KOPT-K1 (cell line): Measurements from ENCODE around the gene SGSM1.

Experiments used
- H3K27ac ChIP-seq: fragments of 200-600 bp; sonication (generic); 2 replicates; pipeline ENCODE4 v1.5.1; 2016; ENCODE audit warnings: antibody characterized with exemption, mild to moderate bottlenecking, low read depth, low read length; ENCODE audit not compliant: poor library complexity, severe bottlenecking
- H3K36me3 ChIP-seq: fragments of 200-600 bp; sonication (generic); 2 replicates; pipeline ENCODE4 v1.5.1; 2017; ENCODE audit warnings: antibody characterized with exemption, mild to moderate bottlenecking, low read length, moderate library complexity; ENCODE audit not compliant: insufficient read depth
- H3K9me3 ChIP-seq: fragments of 200-600 bp; sonication (generic); 2 replicates; pipeline ENCODE4 v1.5.1; 2017; ENCODE audit warnings: antibody characterized with exemption, low read length, mild to moderate bottlenecking; ENCODE audit not compliant: insufficient read depth, poor library complexity, severe bottlenecking

The SGSM1 gene

GRCh38 chr22:24845041-24845898 lies 39.3 kb downstream of the SGSM1 start:
- no peaks in the 10 kb centered on the region for H3K9me3 ChIP-seq
- no peak overlapping the region for H3K27ac ChIP-seq
- H3K36me3 ChIP-seq, result no peaks in the 10 kb centered on the region

GRCh38 chr22:24847490-24847889 lies 41.5 kb downstream of the SGSM1 start:
- H3K27ac ChIP-seq, result no peak overlapping the region
- no peaks in the 10 kb centered on the region for H3K9me3 ChIP-seq
- H3K36me3 ChIP-seq, result no peaks in the 10 kb centered on the region

- Histone ChIP-seq H3K36me3 (no peaks in the 10 kb centered on the region), H3K27ac (no peak overlapping the region), H3K9me3 (no peaks in the 10 kb centered on the region)
Observed at GRCh38 chr22:24848559-24849168, 42.7 kb downstream of the SGSM1 start.

- H3K36me3 ChIP-seq, result no peaks in the 10 kb centered on the region
- H3K9me3 ChIP-seq, result no peaks in the 10 kb centered on the region
- H3K27ac ChIP-seq, result no peak overlapping the region
Observed at GRCh38 chr22:24855794-24856193, 49.8 kb downstream of the SGSM1 start.

GRCh38 chr22:24857576-24857975 lies 51.6 kb downstream of the SGSM1 start:
- Histone ChIP-seq H3K27ac (no peak overlapping the region), H3K9me3 (no peaks in the 10 kb centered on the region), H3K36me3 (no peaks in the 10 kb centered on the region)

- Histone ChIP-seq H3K27ac (no peak overlapping the region), H3K9me3 (no peaks in the 10 kb centered on the region)
Observed at GRCh38 chr22:24859587-24859986, 53.6 kb downstream of the SGSM1 start.

GRCh38 chr22:24865508-24865907 lies 59.5 kb downstream of the SGSM1 start:
- Histone ChIP-seq H3K9me3 (no peaks in the 10 kb centered on the region), H3K27ac (no peak overlapping the region), H3K36me3 (no peaks in the 10 kb centered on the region)

More at GRCh38 chr22:24859587-24859986, 53.6 kb downstream of the SGSM1 start:
- no peaks in the 10 kb centered on the region for H3K36me3 ChIP-seq

GRCh38 chr22:24867323-24868022 lies 61.5 kb downstream of the SGSM1 start:
- H3K36me3 ChIP-seq, result no peaks in the 10 kb centered on the region
- H3K27ac ChIP-seq, result no peak overlapping the region
- no peaks in the 10 kb centered on the region for H3K9me3 ChIP-seq

- no peak overlapping the region for H3K27ac ChIP-seq
- H3K9me3 ChIP-seq, result no peaks in the 10 kb centered on the region
- H3K36me3 ChIP-seq, result no peaks in the 10 kb centered on the region
Observed at GRCh38 chr22:24868979-24869378, 63.0 kb downstream of the SGSM1 start.

GRCh38 chr22:24871611-24872205 lies 65.7 kb downstream of the SGSM1 start:
- H3K36me3 ChIP-seq, result no peaks in the 10 kb centered on the region
- no peak overlapping the region for H3K27ac ChIP-seq
- no peaks in the 10 kb centered on the region for H3K9me3 ChIP-seq

- H3K27ac ChIP-seq, result no peak overlapping the region
- no peaks in the 10 kb centered on the region for H3K9me3 ChIP-seq
- H3K36me3 ChIP-seq, result no peaks in the 10 kb centered on the region
Observed at GRCh38 chr22:24873226-24873625, 67.2 kb downstream of the SGSM1 start.

GRCh38 chr22:24875862-24876506 lies 70.0 kb downstream of the SGSM1 start:
- no peaks in the 10 kb centered on the region for H3K36me3 ChIP-seq
- H3K27ac ChIP-seq, result no peak overlapping the region
- no peaks in the 10 kb centered on the region for H3K9me3 ChIP-seq

- no peaks in the 10 kb centered on the region for H3K36me3 ChIP-seq
- no peak overlapping the region for H3K27ac ChIP-seq
- H3K9me3 ChIP-seq, result no peaks in the 10 kb centered on the region
Observed at GRCh38 chr22:24876700-24877099, 70.7 kb downstream of the SGSM1 start.

GRCh38 chr22:24878969-24879368 lies 73.0 kb downstream of the SGSM1 start:
- Histone ChIP-seq H3K9me3 (no peaks in the 10 kb centered on the region), H3K36me3 (no peaks in the 10 kb centered on the region), H3K27ac (no peak overlapping the region)

GRCh38 chr22:24883432-24883831 lies 77.4 kb downstream of the SGSM1 start:
- H3K36me3 ChIP-seq, result no peaks in the 10 kb centered on the region
- no peak overlapping the region for H3K27ac ChIP-seq
- H3K9me3 ChIP-seq, result no peaks in the 10 kb centered on the region
